Measurements from ENCODE around the gene DGKI. TPM values are rescaled to one million over a fixed set of nuclear protein-coding genes. Genes with fewer than 3 reads are reported as not detected.

Gene DGKI
- total RNA-seq, 1 experiment from 2014 or later, result 0.79 TPM

DNA sequence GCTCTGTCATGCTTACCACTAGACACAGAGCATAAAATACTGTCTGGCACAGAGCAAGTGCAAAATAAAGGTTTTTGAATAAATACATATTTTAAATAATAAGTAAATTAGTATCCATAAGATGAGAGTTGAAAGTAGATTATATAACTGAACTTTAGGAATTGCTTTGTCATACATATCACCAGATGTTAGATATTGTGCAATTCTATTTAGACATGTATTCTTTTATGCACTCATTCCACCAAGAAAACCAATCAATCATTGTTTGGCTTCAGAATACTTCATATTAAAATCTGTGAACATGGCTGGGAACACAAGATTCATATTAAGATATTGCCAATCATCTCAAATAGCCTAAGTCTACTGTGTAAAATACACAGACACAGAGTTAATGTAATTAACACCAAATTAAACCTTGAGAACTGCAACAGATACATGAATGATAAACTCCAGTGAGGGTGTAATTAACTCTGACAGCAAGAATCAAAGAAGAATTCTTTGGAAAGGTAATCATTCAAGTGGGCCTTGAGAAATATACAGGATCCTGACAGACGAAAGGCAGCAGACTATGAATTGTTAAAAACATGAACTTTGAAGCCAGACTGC, 302.2 kb downstream of the DGKI start (continued):
- TF ChIP-seq, protein P1, sequence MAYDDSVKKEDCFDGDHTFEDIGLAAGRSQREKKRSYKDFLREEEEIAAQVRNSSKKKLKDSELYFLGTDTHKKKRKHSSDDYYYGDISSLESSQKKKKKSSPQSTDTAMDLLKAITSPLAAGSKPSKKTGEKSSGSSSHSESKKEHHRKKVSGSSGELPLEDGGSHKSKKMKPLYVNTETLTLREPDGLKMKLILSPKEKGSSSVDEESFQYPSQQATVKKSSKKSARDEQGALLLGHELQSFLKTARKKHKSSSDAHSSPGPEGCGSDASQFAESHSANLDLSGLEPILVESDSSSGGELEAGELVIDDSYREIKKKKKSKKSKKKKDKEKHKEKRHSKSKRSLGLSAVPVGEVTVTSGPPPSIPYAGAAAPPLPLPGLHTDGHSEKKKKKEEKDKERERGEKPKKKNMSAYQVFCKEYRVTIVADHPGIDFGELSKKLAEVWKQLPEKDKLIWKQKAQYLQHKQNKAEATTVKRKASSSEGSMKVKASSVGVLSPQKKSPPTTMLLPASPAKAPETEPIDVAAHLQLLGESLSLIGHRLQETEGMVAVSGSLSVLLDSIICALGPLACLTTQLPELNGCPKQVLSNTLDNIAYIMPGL (CRISPR knock-in tag; IDR thresholded peaks at IDR 0.05), result no peak
- TF ChIP-seq SMAD3 (CRISPR knock-in tag; IDR thresholded peaks at IDR 0.05; ENCODE audit: borderline replicate concordance) (no peak), NR3C1 (CRISPR knock-in tag; conservative IDR thresholded peaks at IDR 0.05; ENCODE audit: low read depth) (no peak), TEAD1 (CRISPR knock-in tag; IDR thresholded peaks at IDR 0.05) (no peak), RORB (CRISPR knock-in tag; IDR thresholded peaks at IDR 0.05) (no peak), CREM (CRISPR knock-in tag; IDR thresholded peaks at IDR 0.05) (no peak)
- TF ChIP-seq, protein P2, sequence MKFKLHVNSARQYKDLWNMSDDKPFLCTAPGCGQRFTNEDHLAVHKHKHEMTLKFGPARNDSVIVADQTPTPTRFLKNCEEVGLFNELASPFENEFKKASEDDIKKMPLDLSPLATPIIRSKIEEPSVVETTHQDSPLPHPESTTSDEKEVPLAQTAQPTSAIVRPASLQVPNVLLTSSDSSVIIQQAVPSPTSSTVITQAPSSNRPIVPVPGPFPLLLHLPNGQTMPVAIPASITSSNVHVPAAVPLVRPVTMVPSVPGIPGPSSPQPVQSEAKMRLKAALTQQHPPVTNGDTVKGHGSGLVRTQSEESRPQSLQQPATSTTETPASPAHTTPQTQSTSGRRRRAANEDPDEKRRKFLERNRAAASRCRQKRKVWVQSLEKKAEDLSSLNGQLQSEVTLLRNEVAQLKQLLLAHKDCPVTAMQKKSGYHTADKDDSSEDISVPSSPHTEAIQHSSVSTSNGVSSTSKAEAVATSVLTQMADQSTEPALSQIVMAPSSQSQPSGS (CRISPR knock-in tag; IDR thresholded peaks at IDR 0.05; ENCODE audit: borderline replicate concordance, low read depth), result no peak

DNA sequence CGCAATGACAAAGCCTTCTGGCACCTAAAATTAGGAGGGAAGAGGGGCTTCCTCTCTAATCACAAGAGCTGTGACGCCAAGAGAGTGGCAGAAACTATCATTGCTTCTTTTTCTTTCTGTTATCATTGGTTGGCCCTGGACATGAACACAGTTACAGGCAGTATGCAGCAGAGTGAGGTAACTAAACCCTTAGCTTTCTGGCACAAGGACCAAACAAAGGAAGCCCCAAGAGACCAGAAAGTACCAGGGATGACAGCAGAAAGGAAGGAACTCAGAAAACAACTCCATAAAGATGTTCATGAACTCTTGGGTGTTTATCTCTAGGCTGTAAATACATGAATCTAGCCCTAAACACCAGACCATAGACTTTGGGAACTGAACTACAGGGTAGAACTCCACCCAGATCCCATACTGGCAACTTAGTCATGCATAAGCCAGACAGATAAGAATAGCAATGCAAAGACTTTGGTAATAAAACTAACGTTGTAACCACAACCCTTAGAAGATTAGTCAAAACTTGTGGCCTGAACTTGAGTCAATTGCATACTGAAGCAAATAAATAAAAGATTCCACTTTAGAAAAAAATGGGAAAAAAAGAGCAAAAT, 307.6 kb downstream of the DGKI start:
- H3K9me3 Mint-ChIP-seq, result no peaks in the 10 kb centered on the region
- POLR2A ChIA-PET, result no interaction called here
- DNase-seq (ENCODE audit: low spot score) (no peak), ATAC-seq (no peak)
- H3K4me1 Mint-ChIP-seq, result 0 out of 2 replicates have a peak, but pooled peaks cover 2% of the 10 kb centered on the region
- no peaks in the 10 kb centered on the region for H3K36me3 Mint-ChIP-seq
- no peak overlapping the region for H3K4me3 Mint-ChIP-seq
- H3K27ac Mint-ChIP-seq, result no peak overlapping the region
- CTCF ChIA-PET, result no interaction called here
- H3K27me3 Mint-ChIP-seq (ENCODE audit: low read depth), result no peaks in the 10 kb centered on the region
- TF ChIP-seq ZBTB21 (CRISPR knock-in tag; IDR thresholded peaks at IDR 0.05; ENCODE audit: borderline replicate concordance) (no peak), ESRRA (CRISPR knock-in tag; IDR thresholded peaks at IDR 0.05; ENCODE audit: borderline replicate concordance) (no peak), RORB (CRISPR knock-in tag; IDR thresholded peaks at IDR 0.05) (no peak), KAT7 (CRISPR knock-in tag; IDR thresholded peaks at IDR 0.05; ENCODE audit: borderline replicate concordance) (no peak), NFATC4 (CRISPR knock-in tag; IDR thresholded peaks at IDR 0.05) (no peak), ZNF232 (CRISPR knock-in tag; IDR thresholded peaks at IDR 0.05) (no peak), ATF1 (CRISPR knock-in tag; IDR thresholded peaks at IDR 0.05) (no peak), TCF7 (CRISPR knock-in tag; IDR thresholded peaks at IDR 0.05; ENCODE audit: low read depth) (no peak), NR1H2 (CRISPR knock-in tag; IDR thresholded peaks at IDR 0.05) (no peak), ZNF396 (CRISPR knock-in tag; IDR thresholded peaks at IDR 0.05; ENCODE audit: borderline replicate concordance) (no peak), TP53 (CRISPR knock-in tag; IDR thresholded peaks at IDR 0.05) (no peak)
- TF ChIP-seq, protein P3, sequence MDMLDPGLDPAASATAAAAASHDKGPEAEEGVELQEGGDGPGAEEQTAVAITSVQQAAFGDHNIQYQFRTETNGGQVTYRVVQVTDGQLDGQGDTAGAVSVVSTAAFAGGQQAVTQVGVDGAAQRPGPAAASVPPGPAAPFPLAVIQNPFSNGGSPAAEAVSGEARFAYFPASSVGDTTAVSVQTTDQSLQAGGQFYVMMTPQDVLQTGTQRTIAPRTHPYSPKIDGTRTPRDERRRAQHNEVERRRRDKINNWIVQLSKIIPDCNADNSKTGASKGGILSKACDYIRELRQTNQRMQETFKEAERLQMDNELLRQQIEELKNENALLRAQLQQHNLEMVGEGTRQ (CRISPR knock-in tag; IDR thresholded peaks at IDR 0.05), result no peak
- TF ChIP-seq, protein P4, sequence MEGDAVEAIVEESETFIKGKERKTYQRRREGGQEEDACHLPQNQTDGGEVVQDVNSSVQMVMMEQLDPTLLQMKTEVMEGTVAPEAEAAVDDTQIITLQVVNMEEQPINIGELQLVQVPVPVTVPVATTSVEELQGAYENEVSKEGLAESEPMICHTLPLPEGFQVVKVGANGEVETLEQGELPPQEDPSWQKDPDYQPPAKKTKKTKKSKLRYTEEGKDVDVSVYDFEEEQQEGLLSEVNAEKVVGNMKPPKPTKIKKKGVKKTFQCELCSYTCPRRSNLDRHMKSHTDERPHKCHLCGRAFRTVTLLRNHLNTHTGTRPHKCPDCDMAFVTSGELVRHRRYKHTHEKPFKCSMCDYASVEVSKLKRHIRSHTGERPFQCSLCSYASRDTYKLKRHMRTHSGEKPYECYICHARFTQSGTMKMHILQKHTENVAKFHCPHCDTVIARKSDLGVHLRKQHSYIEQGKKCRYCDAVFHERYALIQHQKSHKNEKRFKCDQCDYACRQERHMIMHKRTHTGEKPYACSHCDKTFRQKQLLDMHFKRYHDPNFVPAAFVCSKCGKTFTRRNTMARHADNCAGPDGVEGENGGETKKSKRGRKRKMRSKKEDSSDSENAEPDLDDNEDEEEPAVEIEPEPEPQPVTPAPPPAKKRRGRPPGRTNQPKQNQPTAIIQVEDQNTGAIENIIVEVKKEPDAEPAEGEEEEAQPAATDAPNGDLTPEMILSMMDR (IDR thresholded peaks at IDR 0.05), result no peak
- TF ChIP-seq, protein P5, sequence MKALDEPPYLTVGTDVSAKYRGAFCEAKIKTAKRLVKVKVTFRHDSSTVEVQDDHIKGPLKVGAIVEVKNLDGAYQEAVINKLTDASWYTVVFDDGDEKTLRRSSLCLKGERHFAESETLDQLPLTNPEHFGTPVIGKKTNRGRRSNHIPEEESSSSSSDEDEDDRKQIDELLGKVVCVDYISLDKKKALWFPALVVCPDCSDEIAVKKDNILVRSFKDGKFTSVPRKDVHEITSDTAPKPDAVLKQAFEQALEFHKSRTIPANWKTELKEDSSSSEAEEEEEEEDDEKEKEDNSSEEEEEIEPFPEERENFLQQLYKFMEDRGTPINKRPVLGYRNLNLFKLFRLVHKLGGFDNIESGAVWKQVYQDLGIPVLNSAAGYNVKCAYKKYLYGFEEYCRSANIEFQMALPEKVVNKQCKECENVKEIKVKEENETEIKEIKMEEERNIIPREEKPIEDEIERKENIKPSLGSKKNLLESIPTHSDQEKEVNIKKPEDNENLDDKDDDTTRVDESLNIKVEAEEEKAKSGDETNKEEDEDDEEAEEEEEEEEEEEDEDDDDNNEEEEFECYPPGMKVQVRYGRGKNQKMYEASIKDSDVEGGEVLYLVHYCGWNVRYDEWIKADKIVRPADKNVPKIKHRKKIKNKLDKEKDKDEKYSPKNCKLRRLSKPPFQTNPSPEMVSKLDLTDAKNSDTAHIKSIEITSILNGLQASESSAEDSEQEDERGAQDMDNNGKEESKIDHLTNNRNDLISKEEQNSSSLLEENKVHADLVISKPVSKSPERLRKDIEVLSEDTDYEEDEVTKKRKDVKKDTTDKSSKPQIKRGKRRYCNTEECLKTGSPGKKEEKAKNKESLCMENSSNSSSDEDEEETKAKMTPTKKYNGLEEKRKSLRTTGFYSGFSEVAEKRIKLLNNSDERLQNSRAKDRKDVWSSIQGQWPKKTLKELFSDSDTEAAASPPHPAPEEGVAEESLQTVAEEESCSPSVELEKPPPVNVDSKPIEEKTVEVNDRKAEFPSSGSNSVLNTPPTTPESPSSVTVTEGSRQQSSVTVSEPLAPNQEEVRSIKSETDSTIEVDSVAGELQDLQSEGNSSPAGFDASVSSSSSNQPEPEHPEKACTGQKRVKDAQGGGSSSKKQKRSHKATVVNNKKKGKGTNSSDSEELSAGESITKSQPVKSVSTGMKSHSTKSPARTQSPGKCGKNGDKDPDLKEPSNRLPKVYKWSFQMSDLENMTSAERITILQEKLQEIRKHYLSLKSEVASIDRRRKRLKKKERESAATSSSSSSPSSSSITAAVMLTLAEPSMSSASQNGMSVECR (CRISPR knock-in tag; IDR thresholded peaks at IDR 0.05; ENCODE audit: borderline replicate concordance), result no peak
- TF ChIP-seq, protein P6, sequence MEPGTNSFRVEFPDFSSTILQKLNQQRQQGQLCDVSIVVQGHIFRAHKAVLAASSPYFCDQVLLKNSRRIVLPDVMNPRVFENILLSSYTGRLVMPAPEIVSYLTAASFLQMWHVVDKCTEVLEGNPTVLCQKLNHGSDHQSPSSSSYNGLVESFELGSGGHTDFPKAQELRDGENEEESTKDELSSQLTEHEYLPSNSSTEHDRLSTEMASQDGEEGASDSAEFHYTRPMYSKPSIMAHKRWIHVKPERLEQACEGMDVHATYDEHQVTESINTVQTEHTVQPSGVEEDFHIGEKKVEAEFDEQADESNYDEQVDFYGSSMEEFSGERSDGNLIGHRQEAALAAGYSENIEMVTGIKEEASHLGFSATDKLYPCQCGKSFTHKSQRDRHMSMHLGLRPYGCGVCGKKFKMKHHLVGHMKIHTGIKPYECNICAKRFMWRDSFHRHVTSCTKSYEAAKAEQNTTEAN (CRISPR knock-in tag; IDR thresholded peaks at IDR 0.05), result no peak
- TF ChIP-seq, protein P7, sequence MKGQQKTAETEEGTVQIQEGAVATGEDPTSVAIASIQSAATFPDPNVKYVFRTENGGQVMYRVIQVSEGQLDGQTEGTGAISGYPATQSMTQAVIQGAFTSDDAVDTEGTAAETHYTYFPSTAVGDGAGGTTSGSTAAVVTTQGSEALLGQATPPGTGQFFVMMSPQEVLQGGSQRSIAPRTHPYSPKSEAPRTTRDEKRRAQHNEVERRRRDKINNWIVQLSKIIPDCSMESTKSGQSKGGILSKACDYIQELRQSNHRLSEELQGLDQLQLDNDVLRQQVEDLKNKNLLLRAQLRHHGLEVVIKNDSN (CRISPR knock-in tag; IDR thresholded peaks at IDR 0.05), result no peak
